Suprapubic skin (tissue), 4 donors: ENCODE data around the gene GPR157. TPM values are rescaled to one million over a fixed set of nuclear protein-coding genes. Genes with fewer than 3 reads are reported as not detected.
"Not testable (repeated sequence)": the region's sequence is repeated elsewhere in the genome, so short reads cannot be mapped to it uniquely, and the experiment has no call there.

Experiments
- DNase-seq, 2 donors: peaks; one replicate each; pipeline ENCODE4 v3.0.0-alpha.2; 2019; ENCODE audit warnings: low spot score in 2 of 2
- H3K27ac ChIP-seq: fragments of 200-600 bp; sonication (generic); one replicate; pipeline ENCODE4 v1.5.1; 2019
- H3K27me3 ChIP-seq: fragments of 200-600 bp; sonication (generic); one replicate; pipeline ENCODE4 v1.5.1; 2019
- H3K36me3 ChIP-seq: fragments of 200-600 bp; sonication (generic); one replicate; pipeline ENCODE4 v1.5.1; 2019
- H3K4me1 ChIP-seq: fragments of 200-600 bp; sonication (generic); one replicate; pipeline ENCODE4 v1.5.1; 2019
- H3K4me3 ChIP-seq: fragments of 200-600 bp; sonication (generic); one replicate; pipeline ENCODE4 v1.5.1; 2019; ENCODE audit warnings: mild to moderate bottlenecking
- H3K9me3 ChIP-seq: fragments of 200-600 bp; sonication (generic); one replicate; pipeline ENCODE4 v1.5.1; 2019
- EP300 ChIP-seq: sonication (generic); formaldehyde crosslinking; IDR thresholded peaks from one replicate; pipeline ENCODE4 v1.6.1; 2017; ENCODE audit warnings: antibody characterized with exemption
- POLR2A ChIP-seq, 2 donors: fragments of 450-650 bp; IDR thresholded peaks; one replicate each; pipeline ENCODE4 v1.6.1; 2017; ENCODE audit warnings: antibody characterized with exemption in 2 of 2, mild to moderate bottlenecking in 2 of 2, moderate library complexity in 2 of 2
- POLR2AphosphoS5 ChIP-seq, 3 donors: sonication (generic); formaldehyde crosslinking; IDR thresholded peaks; one replicate each; pipeline ENCODE4 v1.6.1; 2017; ENCODE audit warnings: antibody characterized with exemption in 3 of 3
- WGBS: methylation state at CpG from one replicate; pipeline ENCODE4 v1.1.5; 2018; 5-methylcytosine and 5-hydroxymethylcytosine counted together
- total RNA-seq, 4 donors: library from RNA; depleted of rRNA; stranded (reverse); fragments of >200 nt; gene quantifications; one replicate each; pipeline ENCODE4 v1.1.0, GENCODE V29; 2016
- TF ChIP-seq, protein P1 (sequence below), 2 donors: fragments of 200-600 bp in 1 of 2; fragments of 450-650 bp in 1 of 2; sonication (generic) in 1 of 2; IDR thresholded peaks; one replicate each; pipeline ENCODE4 v1.5.1; 2016 to 2019; ENCODE audit warnings: antibody characterized with exemption in 2 of 2, mild to moderate bottlenecking in 1 of 2, moderate library complexity in 1 of 2

Gene GPR157
- total RNA-seq, 4 donors from 2014 or later = 38.9 to 62.8 (median 44.2) TPM

DNA sequence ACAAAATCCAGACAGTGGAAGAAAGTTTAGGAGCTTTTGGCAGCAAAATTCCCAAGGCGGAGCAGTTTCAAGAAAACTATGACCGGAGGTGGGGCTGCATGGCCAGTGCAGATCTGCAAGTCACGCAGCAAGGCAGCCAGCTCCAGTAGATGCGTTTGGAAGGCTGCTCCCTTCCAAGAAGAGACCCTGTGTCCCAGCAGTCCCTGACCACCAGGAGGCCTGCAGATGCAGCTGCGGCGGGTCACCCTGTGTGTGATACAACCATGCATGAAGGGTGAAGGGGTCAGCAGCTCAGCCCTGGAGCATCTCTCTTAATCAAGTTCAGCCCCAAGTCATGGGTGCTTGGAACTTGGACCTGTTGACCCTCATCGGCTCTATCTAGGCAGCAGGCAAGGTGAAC is 29.3 kb downstream of the GPR157 start:
- WGBS = 60% methylated on average over 5 of the region's 7 CpGs

DNA sequence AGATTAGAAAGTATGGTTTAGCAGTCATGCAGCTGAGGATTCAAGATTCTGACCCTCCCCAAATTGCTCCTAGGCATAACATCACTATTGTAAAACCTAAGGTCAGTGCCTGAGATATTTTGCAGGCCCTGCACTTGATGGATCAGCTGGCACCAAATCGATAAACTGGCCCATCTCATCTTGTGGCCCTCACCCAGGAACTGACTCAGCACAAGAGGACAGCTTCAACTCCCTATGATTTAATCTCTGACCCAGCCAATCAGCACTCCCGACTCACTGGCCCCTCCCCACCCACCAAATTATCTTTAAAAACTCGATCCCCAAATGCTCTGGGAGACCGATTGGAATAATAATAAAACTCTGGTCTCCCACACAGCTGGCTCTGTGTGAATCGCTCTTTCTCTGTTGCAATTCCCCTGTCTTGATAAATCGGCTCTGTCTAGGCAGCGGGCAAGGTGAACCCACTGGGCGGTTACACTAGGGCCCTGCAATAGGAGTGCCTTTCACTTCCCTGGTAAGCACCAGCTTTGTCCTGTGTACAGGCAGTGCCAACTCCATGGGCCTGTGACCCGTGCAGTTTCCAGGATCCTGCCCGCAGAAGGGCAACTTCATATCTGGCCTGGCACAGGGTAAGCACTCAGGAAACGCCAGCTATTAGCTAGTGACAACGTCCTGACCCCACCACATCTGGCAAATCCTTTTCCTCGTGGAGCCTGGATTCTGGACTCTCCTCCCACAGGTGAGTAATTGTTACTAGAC is 30.8 kb downstream of the GPR157 start:
- no peak for DNase-seq
- H3K4me3 ChIP-seq = no peak overlapping the region
- TF ChIP-seq, protein P1, sequence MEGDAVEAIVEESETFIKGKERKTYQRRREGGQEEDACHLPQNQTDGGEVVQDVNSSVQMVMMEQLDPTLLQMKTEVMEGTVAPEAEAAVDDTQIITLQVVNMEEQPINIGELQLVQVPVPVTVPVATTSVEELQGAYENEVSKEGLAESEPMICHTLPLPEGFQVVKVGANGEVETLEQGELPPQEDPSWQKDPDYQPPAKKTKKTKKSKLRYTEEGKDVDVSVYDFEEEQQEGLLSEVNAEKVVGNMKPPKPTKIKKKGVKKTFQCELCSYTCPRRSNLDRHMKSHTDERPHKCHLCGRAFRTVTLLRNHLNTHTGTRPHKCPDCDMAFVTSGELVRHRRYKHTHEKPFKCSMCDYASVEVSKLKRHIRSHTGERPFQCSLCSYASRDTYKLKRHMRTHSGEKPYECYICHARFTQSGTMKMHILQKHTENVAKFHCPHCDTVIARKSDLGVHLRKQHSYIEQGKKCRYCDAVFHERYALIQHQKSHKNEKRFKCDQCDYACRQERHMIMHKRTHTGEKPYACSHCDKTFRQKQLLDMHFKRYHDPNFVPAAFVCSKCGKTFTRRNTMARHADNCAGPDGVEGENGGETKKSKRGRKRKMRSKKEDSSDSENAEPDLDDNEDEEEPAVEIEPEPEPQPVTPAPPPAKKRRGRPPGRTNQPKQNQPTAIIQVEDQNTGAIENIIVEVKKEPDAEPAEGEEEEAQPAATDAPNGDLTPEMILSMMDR (IDR thresholded peaks at IDR 0.05) = no peak
- no peak for TF ChIP-seq POLR2AphosphoS5 (IDR thresholded peaks at IDR 0.05)
- no peak for TF ChIP-seq EP300
- no peak for TF ChIP-seq POLR2A (IDR thresholded peaks at IDR 0.05)
- H3K36me3 ChIP-seq = peaks cover under 1% of the 10 kb centered on the region
- H3K27me3 ChIP-seq = no peaks in the 10 kb centered on the region
- peaks cover 7% of the 10 kb centered on the region for H3K4me1 ChIP-seq
- no peaks in the 10 kb centered on the region for H3K9me3 ChIP-seq
- no peak overlapping the region for H3K27ac ChIP-seq
- 73% methylated on average over 13 of the region's 13 CpGs for WGBS

More for the DNA sequence above, 29.3 kb downstream of the GPR157 start:
- TF ChIP-seq, protein P1 (IDR thresholded peaks at IDR 0.05) = no peak
- TF ChIP-seq POLR2A (IDR thresholded peaks at IDR 0.05) (no peak), EP300 (no peak), POLR2AphosphoS5 (IDR thresholded peaks at IDR 0.05) (no peak)
- H3K9me3 ChIP-seq = no peaks in the 10 kb centered on the region
- H3K4me1 ChIP-seq = no peaks in the 10 kb centered on the region
- H3K27me3 ChIP-seq = no peaks in the 10 kb centered on the region
- H3K36me3 ChIP-seq = peaks cover 14% of the 10 kb centered on the region
- no peak overlapping the region for H3K4me3 ChIP-seq
- no peak overlapping the region for H3K27ac ChIP-seq
- no peak for DNase-seq

DNA sequence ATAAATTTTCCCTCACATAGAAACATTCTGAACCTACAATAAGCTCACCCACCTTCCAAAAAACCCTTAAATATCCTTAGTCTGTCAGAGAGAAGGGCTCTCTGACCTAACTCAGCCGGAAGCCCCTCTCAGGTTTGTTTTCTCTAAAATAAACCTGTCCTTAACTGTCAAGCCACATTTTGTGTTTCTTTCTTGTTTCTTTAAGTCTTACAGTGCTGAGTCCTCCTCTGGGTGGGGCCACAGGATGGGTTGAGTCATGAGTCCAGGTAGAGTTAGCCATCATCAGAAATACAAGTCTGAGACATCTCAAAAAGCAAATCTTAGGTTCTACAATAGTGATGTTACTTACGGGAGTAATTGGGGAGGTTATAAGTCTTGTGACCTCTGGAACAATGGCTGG is 33.1 kb downstream of the GPR157 start:
- Histone ChIP-seq H3K9me3 (no peaks in the 10 kb centered on the region), H3K27ac (no peak overlapping the region), H3K4me1 (peaks cover 7% of the 10 kb centered on the region), H3K36me3 (no peaks in the 10 kb centered on the region), H3K4me3 (no peak overlapping the region), H3K27me3 (no peaks in the 10 kb centered on the region)
- TF ChIP-seq, protein P1 (IDR thresholded peaks at IDR 0.05) = no peak
- TF ChIP-seq POLR2AphosphoS5 (IDR thresholded peaks at IDR 0.05) (no peak), POLR2A (IDR thresholded peaks at IDR 0.05) (no peak), EP300 (no peak)
- 98% methylated on average over 2 of the region's 2 CpGs for WGBS
- no peak for DNase-seq

DNA sequence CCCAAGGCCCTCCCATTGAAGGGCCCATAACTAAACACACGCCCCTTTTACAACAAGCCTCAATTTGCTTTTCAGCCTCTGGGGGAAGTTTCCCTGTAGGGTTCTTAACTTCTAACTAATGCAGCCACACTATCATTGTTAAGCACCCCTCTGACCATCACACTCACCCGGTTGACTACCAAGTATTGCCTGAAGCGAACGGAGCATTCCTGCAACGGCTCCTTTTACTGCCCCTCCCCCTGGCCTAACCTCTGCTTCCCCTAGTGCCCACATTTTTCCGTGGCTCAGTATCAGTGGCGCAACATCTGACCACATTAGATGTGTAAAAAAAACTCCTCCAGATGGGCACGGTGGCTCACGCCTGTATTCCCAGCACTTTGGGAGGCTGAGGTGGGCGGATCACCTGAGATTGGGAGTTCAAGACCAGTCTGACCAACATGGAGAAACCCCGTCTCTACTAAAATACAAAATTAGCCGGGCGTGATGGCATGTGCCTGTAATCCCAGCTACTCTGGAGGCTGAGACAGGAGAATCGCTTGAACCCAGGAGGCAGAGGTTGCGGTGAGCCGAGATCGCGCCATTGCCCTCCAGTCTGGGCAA is 34.8 kb downstream of the GPR157 start:
- 69% methylated on average over 18 of the region's 18 CpGs for WGBS
- not testable (repeated sequence) for H3K27ac ChIP-seq, DNase-seq, H3K4me1 ChIP-seq, H3K36me3 ChIP-seq, H3K9me3 ChIP-seq, H3K27me3 ChIP-seq, H3K4me3 ChIP-seq

DNA sequence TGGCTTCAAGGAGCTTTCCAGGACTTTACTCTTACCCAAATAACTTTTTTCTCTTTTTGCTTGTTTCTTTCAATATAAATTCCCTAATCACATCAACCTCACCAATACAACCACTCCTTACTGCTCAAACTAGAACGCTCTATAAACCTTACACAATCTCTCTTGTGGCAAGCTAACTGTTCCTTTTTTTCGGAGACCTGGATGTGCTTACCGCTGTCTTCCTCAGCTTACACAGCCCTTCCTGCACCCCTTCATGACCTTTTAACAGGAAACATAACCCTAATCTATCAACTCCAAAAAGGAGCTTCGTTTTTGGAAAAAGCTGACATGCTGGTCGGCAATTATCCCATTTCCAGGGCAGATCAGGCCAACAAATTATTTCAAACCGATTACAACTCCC is 35.3 kb downstream of the GPR157 start:
- Histone ChIP-seq H3K4me3 (no peak overlapping the region), H3K36me3 (no peaks in the 10 kb centered on the region), H3K9me3 (no peaks in the 10 kb centered on the region), H3K27me3 (no peaks in the 10 kb centered on the region), H3K4me1 (peaks cover 7% of the 10 kb centered on the region), H3K27ac (no peak overlapping the region)
- no peak for DNase-seq
- TF ChIP-seq EP300 (no peak), POLR2AphosphoS5 (IDR thresholded peaks at IDR 0.05) (no peak), POLR2A (IDR thresholded peaks at IDR 0.05) (no peak)
- TF ChIP-seq, protein P1 (IDR thresholded peaks at IDR 0.05) = no peak
- WGBS = 39% methylated on average over 6 of the region's 6 CpGs
